Raji (cell line): ENCODE data around the gene PCP4L1.

Experiments used
- POLR2A ChIP-seq: IDR thresholded peaks from 2 replicates; pipeline ENCODE4 v1.6.1; 2011; ENCODE audit warnings: low read depth, low read length, control low read depth; ENCODE audit not compliant: insufficient read depth

PCP4L1 gene

DNA sequence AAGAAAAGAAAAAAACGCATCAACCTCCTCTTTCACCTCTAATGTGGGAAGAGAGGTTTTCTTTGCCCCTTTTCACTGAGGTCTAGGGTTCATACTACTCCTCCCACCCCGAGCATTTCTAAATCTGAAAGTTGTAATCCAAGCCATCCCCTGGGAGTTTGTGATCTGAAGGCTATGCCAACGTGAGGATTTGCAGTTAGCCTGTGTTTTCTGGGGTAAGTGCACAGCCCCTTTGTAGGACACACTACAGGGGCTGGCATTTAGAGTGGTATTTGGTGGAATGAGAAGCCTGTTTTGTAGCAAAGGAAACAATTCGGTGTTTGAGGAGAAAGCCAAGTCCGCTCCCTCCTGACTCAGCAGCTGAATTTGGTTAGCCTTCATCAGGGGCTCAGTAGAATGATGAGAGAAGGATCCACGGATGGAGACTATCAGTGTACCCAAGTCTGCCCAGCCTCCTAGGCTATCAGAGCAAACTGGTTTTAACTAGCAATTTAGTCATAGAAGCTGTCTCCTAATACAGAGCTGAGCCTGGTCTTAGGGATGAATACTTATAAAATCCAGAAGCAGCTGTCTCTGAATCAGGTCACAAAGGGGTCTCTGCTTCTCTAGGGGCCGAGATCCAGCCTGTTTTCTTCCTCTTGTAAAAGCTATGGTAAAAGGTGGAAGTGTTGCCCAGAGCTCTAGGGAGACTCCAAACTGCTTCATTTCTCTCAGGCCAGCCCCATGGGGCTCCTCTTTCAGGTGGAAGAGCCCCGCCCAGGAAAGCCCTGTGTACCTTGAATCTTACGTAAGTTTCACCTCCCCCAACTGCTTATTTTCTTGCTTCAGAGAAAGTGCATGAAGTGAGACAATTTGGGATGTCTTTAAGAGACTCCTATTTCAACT lies 2.1 kb downstream of the PCP4L1 start:
- no peak for TF ChIP-seq POLR2A

DNA sequence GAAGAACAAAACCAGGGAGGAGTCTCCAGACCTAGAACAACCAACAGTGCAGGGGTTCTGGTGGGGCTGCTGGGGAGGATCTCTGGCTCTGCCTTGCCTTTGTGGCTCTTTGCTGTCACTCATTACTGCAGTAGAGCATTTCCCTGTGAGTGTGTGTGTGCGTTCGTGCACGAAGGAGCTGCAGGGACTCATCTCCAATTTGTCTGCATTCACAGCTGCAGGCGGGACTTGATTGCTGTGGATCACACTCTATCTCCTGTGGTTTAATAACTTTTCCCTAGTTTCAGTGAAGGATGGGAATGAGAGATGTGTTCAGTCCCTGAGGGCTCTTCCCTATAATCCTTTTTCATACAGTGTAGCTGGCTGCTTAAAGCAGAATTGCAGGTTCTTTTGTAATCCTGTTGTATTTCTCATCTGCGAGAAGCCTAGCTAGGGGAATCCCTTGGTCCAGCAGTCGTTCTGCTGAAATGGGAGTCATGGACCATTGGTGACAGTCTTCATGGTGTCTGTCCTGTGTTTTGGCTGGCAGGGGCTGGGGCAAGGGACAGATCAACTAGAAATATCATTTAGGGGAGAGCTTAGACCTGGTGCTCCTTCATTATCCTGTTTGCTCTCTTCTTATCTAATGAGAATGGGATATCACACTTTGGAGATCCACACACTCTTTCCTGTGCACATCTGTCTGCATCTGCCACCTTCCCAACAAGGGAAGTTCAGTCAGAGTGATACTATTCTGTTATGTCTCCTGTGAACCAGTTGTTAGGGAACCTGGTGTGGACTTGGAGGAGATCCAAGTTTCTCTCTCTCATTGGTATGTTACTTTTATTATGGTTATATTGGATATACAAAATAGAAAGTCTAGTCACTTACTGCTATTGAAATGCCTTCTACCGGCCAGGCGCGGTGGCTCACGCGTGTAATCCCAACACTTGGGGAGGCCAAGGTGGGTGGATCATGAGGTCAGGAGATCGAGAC lies 3.0 kb downstream of the PCP4L1 start:
- no peak for TF ChIP-seq POLR2A

DNA sequence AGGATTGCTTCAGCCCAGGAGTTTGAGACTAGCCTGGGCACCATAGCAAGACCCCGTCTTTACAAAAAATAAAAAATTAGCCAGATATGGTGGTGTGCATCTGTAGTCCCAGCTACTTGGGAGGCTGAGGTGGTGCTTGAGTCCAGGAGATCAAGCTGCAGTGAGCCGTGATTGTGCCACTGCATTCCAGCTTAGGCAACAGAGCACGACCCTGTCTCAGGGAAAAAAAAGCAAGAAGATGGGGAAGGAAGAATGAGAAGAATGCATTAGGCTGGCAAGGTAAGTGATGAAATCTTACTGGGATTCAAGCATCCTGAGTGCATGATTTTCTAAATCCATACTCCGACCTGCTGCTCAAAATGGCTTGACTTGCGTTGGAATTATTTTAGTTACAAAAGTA lies 6.8 kb downstream of the PCP4L1 start:
- TF ChIP-seq POLR2A = no peak

DNA sequence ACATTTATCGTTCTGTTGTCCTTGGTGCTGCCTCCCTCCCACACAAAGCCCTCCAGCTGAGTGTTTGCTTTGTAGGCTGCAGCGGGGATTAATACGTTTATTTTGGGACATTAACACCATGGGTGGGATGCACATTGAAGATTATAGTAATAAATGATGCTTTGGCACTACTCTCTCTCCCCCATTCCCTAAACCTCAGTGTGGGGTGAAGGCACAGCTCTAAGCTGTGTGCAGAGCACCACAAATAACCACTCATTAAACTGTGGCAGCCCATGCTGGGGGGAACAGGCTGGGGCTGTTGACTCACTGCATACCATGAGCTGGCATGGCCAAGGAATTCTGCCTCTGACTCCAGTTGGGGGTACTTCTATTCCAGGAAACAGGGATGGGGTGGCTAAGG lies 7.7 kb downstream of the PCP4L1 start:
- no peak for TF ChIP-seq POLR2A

DNA sequence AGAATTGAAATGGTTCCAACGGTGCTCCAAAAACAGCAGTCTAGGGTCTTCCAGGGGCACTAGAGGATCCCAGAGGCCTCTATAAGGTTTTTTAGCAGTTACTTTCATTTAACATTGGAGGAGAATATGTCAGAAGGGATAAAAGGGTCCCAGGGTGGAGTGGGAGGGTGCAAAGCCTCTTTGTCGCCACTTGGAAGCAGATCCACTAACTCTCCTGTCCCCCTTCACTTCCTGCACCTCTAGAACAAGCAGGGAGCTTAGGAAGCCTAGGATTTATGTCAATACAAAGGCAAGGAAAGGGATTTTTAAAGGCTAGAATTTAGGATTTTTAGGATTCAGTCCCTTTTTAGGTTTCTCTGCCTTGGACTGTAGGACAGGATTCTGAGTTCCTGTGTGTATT lies 8.3 kb downstream of the PCP4L1 start:
- TF ChIP-seq POLR2A = no peak

DNA sequence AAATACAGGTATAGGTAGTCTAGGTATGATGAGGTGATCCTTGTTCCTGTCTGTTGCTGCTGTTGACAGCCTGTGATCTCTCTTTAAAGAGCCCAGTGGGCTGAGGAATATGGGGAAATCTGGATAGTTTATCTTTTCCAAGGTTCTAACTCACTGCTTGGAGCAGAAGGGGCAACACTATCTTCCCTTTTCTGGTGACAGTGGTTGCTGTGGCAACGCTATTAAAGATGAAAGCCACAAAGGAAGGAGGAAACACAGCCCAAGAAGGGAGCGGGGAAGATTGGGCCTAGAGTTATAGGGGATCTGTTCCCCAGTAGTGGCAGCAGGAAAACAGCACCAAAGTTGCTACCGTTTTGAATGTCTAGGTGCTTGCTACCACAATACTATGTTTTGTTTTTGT lies 8.8 kb downstream of the PCP4L1 start:
- TF ChIP-seq POLR2A = no peak

DNA sequence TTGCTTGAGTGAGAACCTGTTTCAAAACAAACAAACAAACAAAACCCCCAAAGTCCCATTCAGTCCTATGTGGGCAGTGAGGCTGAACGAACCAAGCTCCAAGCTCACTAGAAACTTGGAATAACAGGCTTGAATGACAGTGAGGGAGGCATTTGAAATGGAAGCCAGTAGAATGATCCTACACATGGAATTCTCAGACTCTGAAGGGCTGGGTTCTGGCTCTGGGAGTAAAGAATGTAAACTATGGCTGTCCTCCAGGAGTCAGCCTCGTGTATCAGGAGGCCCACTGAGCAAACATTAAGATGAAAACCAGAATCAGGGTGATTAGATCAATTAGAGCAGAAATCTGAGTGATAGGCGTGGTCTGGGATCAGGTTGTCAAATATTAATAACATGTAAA lies 14.9 kb downstream of the PCP4L1 start:
- TF ChIP-seq POLR2A = no peak

DNA sequence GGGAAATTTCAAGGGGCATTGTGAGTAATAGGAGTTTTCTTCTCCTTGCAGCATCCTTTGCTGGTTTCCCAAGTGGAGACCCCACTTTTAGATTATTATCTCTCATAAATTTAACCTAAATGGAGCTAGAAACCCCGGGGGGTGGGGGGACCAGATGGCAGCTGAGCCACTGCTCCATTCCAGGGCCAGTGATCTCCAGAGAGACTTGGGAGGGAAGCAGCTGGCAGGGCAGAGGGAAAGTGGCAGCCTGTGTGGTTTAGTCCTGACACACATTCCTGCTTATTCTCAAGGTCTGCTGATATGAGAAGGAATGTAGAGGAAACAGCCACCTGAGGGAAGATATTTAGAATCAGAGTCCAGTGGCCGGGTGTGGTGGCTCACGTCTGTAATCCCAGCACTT lies 16.3 kb downstream of the PCP4L1 start:
- TF ChIP-seq POLR2A = no peak

DNA sequence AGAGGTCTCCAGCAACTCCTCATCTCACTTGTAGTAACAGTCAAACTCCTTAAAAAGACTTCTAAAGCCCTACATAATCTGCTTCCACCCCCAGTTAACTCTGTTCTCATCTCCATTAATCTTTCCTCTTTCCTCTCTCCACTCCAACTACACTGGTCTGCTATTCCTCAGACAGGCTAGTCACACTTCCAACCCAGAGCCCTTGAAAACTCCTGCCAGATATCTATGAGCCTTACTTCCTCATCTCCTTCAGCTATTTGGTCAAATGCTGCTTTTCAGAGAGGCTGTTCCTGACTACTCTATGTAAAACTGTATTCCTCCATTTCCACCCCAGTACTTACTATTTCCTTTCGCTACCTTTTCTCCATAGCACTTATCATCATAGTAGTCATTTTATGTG lies 24.4 kb downstream of the PCP4L1 start:
- no peak for TF ChIP-seq POLR2A

DNA sequence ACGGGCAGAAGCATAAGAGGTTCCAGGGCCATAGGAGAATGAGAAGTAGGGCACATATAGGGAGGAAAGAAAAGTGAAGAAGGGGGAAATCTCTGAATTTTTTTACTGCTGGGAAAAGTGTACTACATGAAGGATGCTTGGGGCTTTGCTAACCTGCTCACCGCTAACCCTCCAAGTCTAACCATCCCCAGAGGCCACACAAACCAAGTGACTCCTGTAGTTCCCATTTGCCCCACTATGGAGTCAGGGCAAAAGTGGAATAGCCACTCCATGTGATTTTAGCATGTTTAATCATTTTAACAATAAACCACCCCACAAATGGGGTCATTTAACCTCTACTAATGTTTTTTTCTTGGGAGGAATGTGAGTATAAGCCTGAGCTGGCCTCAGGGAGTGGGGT lies 26.6 kb downstream of the PCP4L1 start:
- no peak for TF ChIP-seq POLR2A

DNA sequence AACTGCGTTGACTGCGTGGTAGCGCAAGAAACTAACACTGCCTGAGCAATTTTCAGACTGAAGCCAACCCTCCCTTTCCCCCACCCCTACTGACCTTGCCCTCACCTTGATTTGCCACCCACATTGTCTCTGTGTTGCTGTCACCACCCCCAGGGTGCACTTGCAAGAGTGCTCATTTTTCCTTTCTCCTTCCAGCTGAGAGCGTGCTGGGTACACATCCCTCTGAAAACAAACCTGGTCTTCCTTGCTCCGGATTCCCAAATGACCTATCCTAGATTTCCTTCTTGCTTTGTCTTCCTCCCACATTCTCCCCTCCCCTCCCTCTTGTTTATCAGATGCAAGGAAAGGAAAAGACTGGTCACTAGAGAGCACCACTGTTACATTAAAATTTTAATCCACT lies 27.0 kb downstream of the PCP4L1 start:
- TF ChIP-seq POLR2A = no peak

DNA sequence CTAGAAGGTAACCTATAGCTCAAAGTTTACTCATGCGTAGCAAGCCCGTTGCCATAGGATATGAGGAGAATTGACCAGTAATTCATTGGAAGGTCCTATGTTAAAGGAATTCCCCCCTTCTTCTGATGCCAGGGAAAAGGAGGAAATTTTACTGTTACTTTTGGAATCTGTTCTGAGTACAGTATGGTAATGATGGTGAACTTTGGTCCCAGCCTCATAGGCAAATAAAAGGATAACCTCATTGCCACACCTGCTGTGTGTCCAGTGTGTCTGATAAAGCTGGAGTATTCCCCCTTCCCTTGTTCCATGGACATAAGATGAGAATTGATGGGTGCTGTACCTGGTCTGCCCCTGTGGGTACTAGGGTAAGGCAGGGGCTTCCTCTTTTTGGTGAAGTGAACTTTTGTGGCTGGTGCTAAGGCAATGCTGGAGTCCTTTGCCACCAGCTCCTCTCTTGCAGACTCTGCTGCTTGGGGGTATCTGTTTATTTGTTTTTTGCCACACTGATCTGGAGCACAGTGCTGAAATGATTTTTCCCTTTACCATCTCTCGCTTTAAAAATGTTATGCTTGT lies 29.0 kb downstream of the PCP4L1 start:
- TF ChIP-seq POLR2A = no peak

DNA sequence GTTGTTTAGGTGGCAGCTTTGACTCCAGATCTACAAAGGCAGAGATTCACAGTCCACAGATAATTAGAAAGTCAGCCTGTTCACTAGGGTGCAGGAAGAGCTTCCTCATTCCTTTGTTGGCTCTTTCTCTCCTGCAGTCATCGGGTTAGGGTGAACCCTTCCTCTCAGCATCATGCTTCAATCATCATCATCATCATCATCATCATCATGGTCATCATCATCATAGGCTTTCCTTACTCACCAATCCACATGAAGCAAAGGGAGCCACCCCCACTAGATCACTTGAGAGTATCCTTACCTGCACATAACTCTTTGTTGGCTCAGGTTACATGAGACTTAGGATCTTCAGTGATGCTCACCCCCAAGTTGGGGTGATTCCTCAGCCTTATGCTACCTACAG lies 32.2 kb downstream of the PCP4L1 start:
- no peak for TF ChIP-seq POLR2A

DNA sequence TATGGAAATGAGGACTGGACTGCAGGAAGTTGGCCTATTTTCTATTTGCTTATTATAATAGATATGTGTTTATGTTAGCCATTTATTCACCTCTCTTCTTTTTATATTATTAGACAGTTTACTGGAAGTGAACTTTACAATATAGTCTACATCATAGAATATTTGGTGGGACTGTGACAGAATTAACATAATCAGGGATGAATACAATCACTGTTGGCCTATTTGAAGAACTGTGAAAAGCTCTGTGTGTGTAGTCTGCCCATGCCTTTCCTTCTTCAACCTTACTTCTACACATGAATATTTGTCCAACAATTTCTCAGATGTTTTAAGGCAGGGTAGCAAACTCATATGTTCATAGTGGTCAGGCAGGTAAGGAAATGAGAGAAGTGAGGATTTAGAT lies 38.9 kb downstream of the PCP4L1 start:
- TF ChIP-seq POLR2A = no peak

DNA sequence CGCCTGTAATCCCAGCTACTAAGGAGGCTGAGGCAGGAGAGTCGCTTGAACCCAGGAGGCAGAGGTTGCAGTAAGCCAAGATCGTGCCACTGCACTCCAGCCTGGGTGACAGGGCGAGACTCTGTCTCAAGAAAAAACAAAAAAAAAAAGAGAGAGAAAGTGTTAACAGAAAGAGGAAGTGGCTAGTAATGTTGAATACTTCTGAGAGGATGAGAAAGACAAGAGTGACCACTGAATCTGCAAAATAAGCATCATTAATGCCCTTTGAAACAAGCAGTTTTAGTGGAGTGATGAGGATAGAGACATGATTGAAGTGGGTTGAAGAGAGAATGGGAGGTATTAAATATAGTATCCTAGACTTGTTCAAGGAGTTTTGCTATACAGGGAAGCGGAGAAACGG lies 39.6 kb downstream of the PCP4L1 start:
- TF ChIP-seq POLR2A = no peak

DNA sequence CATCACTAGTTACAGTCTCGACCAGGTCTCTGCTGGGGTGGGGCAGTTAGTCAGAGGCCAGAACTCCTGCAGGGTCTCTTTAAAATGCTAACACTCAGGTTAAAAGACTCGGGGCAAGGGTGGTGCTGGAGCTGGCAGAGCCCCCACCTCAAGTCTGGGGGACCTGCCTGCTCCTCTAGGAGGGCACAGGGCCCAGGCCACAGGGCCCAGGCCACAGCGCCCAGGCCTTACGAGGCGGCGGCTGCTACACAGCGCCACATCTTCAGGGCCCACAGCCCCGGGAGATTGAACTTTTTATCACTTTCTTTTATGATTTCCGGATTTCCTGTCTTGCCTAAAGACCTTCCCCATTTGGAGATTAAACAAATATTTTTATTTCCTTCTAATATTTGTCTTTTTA lies 40.8 kb downstream of the PCP4L1 start:
- no peak for TF ChIP-seq POLR2A
